Lower leg skin (tissue), 3 donors: ENCODE data around the gene CIB4.

Experiments
- POLR2A ChIP-seq, 2 donors: fragments of 450-650 bp; IDR thresholded peaks; one replicate each; pipeline ENCODE4 v1.6.1; 2016 to 2017; ENCODE audit warnings: antibody characterized with exemption in 2 of 2, mild to moderate bottlenecking in 1 of 2, moderate library complexity in 1 of 2
- TF ChIP-seq, protein P1 (sequence below), 3 donors: fragments of 450-650 bp; IDR thresholded peaks; one replicate each; pipeline ENCODE4 v1.5.1; 2016; ENCODE audit warnings: antibody characterized with exemption in 3 of 3, mild to moderate bottlenecking in 3 of 3, moderate library complexity in 2 of 3

DNA sequence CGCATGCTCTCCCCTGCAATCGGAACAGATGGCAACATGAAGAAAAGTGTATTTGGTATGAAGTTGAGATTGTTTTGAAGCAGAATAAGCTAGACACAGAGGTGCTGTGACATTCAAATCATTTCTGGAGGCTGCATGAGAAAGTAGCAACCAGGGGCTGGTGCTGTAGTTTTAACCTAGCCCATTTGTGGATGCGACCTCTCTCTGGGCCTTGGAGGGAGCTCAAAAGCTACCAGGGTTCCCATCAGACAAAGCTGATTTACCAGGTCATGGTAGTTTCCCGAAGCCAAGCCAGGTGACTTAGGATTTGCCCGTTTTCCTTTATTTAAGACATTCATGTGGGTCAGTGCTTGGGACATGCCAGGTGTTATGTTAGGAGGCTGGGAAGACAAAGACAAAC lies 77.5 kb downstream of the CIB4 start:
- TF ChIP-seq, protein P1, sequence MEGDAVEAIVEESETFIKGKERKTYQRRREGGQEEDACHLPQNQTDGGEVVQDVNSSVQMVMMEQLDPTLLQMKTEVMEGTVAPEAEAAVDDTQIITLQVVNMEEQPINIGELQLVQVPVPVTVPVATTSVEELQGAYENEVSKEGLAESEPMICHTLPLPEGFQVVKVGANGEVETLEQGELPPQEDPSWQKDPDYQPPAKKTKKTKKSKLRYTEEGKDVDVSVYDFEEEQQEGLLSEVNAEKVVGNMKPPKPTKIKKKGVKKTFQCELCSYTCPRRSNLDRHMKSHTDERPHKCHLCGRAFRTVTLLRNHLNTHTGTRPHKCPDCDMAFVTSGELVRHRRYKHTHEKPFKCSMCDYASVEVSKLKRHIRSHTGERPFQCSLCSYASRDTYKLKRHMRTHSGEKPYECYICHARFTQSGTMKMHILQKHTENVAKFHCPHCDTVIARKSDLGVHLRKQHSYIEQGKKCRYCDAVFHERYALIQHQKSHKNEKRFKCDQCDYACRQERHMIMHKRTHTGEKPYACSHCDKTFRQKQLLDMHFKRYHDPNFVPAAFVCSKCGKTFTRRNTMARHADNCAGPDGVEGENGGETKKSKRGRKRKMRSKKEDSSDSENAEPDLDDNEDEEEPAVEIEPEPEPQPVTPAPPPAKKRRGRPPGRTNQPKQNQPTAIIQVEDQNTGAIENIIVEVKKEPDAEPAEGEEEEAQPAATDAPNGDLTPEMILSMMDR (IDR thresholded peaks at IDR 0.05), result no peak
- no peak for TF ChIP-seq POLR2A (IDR thresholded peaks at IDR 0.05)
